ENCODE data around the gene CCDC88C.

GRCh38 chr14:91385697-91386096, 31.9 kb downstream of the CCDC88C start:
- TF ChIP-seq EZH2phosphoT487 (IDR thresholded peaks at IDR 0.05) (no peak), CTCF (IDR thresholded peaks at IDR 0.05) (no peak), EZH2 (IDR thresholded peaks at IDR 0.05) (no peak)
